B cell (primary cell): ENCODE measurements around the gene ZNF22. TPM values are rescaled to one million over a fixed set of nuclear protein-coding genes. Genes with fewer than 3 reads are reported as not detected.

Source experiments
- ATAC-seq: fragments of 200-7000 bp; cut with Tn5 transposase; one replicate; pipeline ENCODE4 v1.10.0; 2021; ENCODE audit warnings: low read depth, mild to moderate bottlenecking, moderate number of reproducible peaks, moderate library complexity
- CTCF ChIA-PET: fragments of 350-600 bp; sonication (Branson Sonifier 250); formaldehyde crosslinking; loops from one replicate; lab custom pipeline; 2021; ENCODE audit warnings: antibody characterized with exemption, inconsistent platforms; lab: Charles Lee
- POLR2A ChIA-PET: fragments of 350-600 bp; sonication (Branson Sonifier 250); formaldehyde crosslinking; loops from one replicate; lab custom pipeline; 2021; ENCODE audit warnings: antibody characterized with exemption; lab: Charles Lee
- DNase-seq: peaks from one replicate; pipeline ENCODE4 v3.0.0; 2013
- H2AFZ ChIP-seq: 2 replicates; pipeline ENCODE4 v1.6.1; 2012; ENCODE audit warnings: mild to moderate bottlenecking, low read depth, low read length; ENCODE audit not compliant: insufficient read depth, poor library complexity, severe bottlenecking
- H3K27ac ChIP-seq, 2 donors: 1 replicate in 1 of 2; 2 replicates in 1 of 2; pipeline ENCODE4 v1.5.1; 2012 to 2013; ENCODE audit warnings: low read length in 2 of 2, mild to moderate bottlenecking in 2 of 2, moderate library complexity in 1 of 2
- H3K27me3 ChIP-seq, 4 experiments: fragments of 200-600 bp in 1 of 4; sonication (generic) in 1 of 4; replicated peaks in 1 of 4; 1 replicate in 2 of 4; 2 replicates in 2 of 4; pipeline versions ENCODE4 v1.6.1 to v1.7.0; 2013 to 2016; ENCODE audit warnings: low read length in 3 of 4, mild to moderate bottlenecking in 2 of 4, mixed read lengths in 1 of 4, moderate library complexity in 1 of 4; ENCODE audit not compliant: insufficient read depth in 4 of 4, control insufficient read depth in 3 of 4; ENCODE audit errors: control extremely low read depth in 1 of 4
- H3K36me3 ChIP-seq, 2 experiments: replicated peaks in 1 of 2; 1 replicate in 1 of 2; 2 replicates in 1 of 2; pipeline versions ENCODE4 v1.6.1 to v1.7.1; 2013; ENCODE audit warnings: low read length in 1 of 2; ENCODE audit not compliant: insufficient read depth in 2 of 2, control insufficient read depth in 1 of 2; ENCODE audit errors: control extremely low read depth in 1 of 2, extremely low read depth in 1 of 2
- H3K4me1 ChIP-seq, 2 donors: fragments of 200-600 bp in 1 of 2; sonication (generic) in 1 of 2; 1 replicate in 1 of 2; 2 replicates in 1 of 2; pipeline versions ENCODE4 v1.5.1 to v1.6.1; 2013 to 2017; ENCODE audit warnings: low read length in 2 of 2; ENCODE audit not compliant: control insufficient read depth in 2 of 2, insufficient read depth in 2 of 2
- H3K4me2 ChIP-seq: replicated peaks from 2 replicates; pipeline ENCODE3; 2012; ENCODE audit warnings: mild to moderate bottlenecking, low read depth, low read length; ENCODE audit not compliant: poor library complexity, severe bottlenecking
- H3K4me3 ChIP-seq, 5 experiments: fragments of 200-600 bp in 1 of 5; sonication (generic) in 1 of 5; 1 replicate in 3 of 5; 2 replicates in 2 of 5; pipeline versions ENCODE4 v1.5.1 to v1.7.0; 2011 to 2016; ENCODE audit warnings: low read length in 4 of 5, mild to moderate bottlenecking in 4 of 5, low read depth in 2 of 5, control low read depth in 1 of 5, moderate library complexity in 1 of 5; ENCODE audit not compliant: insufficient read depth in 1 of 5; ENCODE audit errors: control extremely low read depth in 1 of 5, extremely low read depth in 1 of 5
- H3K79me2 ChIP-seq: fragments of 200-600 bp; sonication (generic); one replicate; pipeline ENCODE4 v1.6.0; 2016; ENCODE audit warnings: low read length; ENCODE audit not compliant: control insufficient read depth, insufficient read depth
- H3K9ac ChIP-seq: fragments of 200-600 bp; sonication (generic); 2 replicates; pipeline ENCODE4 v1.6.1; 2017; ENCODE audit warnings: mild to moderate bottlenecking, low read length, moderate library complexity
- H3K9me3 ChIP-seq, 3 donors: one replicate each; pipeline versions ENCODE4 v1.6.1 to v1.7.1; 2013; ENCODE audit warnings: low read length in 2 of 3; ENCODE audit not compliant: control insufficient read depth in 2 of 3, insufficient read depth in 1 of 3; ENCODE audit errors: control extremely low read depth in 1 of 3
- H4K20me1 ChIP-seq: 2 replicates; pipeline ENCODE4 v1.6.0; 2012; ENCODE audit warnings: mild to moderate bottlenecking, low read length; ENCODE audit not compliant: insufficient read depth, control insufficient read depth, poor library complexity, severe bottlenecking
- H3K27ac Mint-ChIP-seq: one replicate; pipeline ENCODE4 v1.8.0; 2021; ENCODE audit warnings: mixed read lengths
- H3K27me3 Mint-ChIP-seq: one replicate; pipeline ENCODE4 v1.8.0; 2021; ENCODE audit warnings: mixed read lengths
- H3K4me1 Mint-ChIP-seq: one replicate; pipeline ENCODE4 v1.8.0; 2021; ENCODE audit warnings: mixed read lengths
- H3K4me3 Mint-ChIP-seq: one replicate; pipeline ENCODE4 v1.8.0; 2021; ENCODE audit warnings: mixed read lengths
- H3K9me3 Mint-ChIP-seq: one replicate; pipeline ENCODE4 v1.8.0; 2022; ENCODE audit warnings: mixed read lengths; ENCODE audit not compliant: insufficient read depth
- CTCF ChIP-seq: fragments of 200-600 bp; IDR thresholded peaks from one replicate; pipeline ENCODE4 v1.8.0; 2022; ENCODE audit warnings: antibody characterized with exemption, mild to moderate bottlenecking
- EZH2 ChIP-seq: IDR thresholded peaks from 2 replicates; pipeline ENCODE4 v1.6.1; 2012; ENCODE audit warnings: borderline replicate concordance, low read depth, mild to moderate bottlenecking, moderate library complexity, low read length; ENCODE audit not compliant: insufficient read depth, poor library complexity, severe bottlenecking
- WGBS: methylation state at CpG from one replicate; pipeline ENCODE4 v1.1.5; 2013; ENCODE audit warnings: missing lambda C conversion rate; ENCODE audit not compliant: insufficient coverage; 5-methylcytosine and 5-hydroxymethylcytosine counted together
- intact Hi-C: fragments of 100-400 bp; cut with micrococcal nuclease; formaldehyde crosslinking; loops from one replicate; pipeline ENCODE4 v1.10.0; 2022
- polyA plus RNA-seq: library from polyadenylated mRNA; depleted of rRNA; stranded (reverse); fragments of >200 nt; gene quantifications from 2 replicates; pipeline ENCODE4 v1.2.3, GENCODE V29; 2012
- total RNA-seq, 2 donors: library from RNA; stranded (reverse); fragments of 120-200 nt in 1 of 2; gene quantifications; 1 replicate in 1 of 2; 2 replicates in 1 of 2; pipeline versions ENCODE4 v1.2.3 to v1.2.4, GENCODE V29; 2013 to 2022

The ZNF22 gene
- total and polyA plus RNA-seq, 2 donors (not counting 1 experiment from before 2014, with no cell fraction given), result 7.7 to 31.4 TPM

- WGBS, result 3% methylated on average over 3 of the region's 3 CpGs
- Histone ChIP-seq H3K4me1 (peaks cover 45 to 63% of the 10 kb centered on the region in 2 donors), H3K9me3 (no peaks in the 10 kb centered on the region), H4K20me1 (no peaks in the 10 kb centered on the region), H3K27me3 (no peaks in the 10 kb centered on the region), H3K27ac (no peak overlapping the region), H3K4me3 (no peak overlapping the region), H3K36me3 (no peaks in the 10 kb centered on the region), H3K9ac (no peak overlapping the region), H2AFZ (no peak overlapping the region), H3K79me2 (no peaks in the 10 kb centered on the region), H3K4me2 (peak overlapping the region; percentile 18)
- intact Hi-C loops, result no loop called here
- Mint-ChIP-seq H3K27me3 (no peaks in the 10 kb centered on the region), H3K4me3 (no peak overlapping the region), H3K9me3 (no peaks in the 10 kb centered on the region), H3K27ac (peak overlapping the region; percentile 13), H3K4me1 (peaks cover 64% of the 10 kb centered on the region)
- DNase-seq, result peak; percentile 50
- TF ChIP-seq CTCF, result no peak
- no peak for TF ChIP-seq EZH2
- POLR2A ChIA-PET, result no interaction called here
- CTCF ChIA-PET, result interaction anchor here (0.9 to 4.2 kb wide), 3 partner anchors 9 to 36 kb away, joined by 3 to 24 read pairs (median 3); no protein-coding TSS in a partner anchor
- peak; percentile 65 for ATAC-seq
Measured at GRCh38 chr10:44968091-44968490, 32.6 kb upstream of the ZNF22 start.

GRCh38 chr10:44968500-44969400, 32.0 kb upstream of the ZNF22 start:
- peak overlapping the region; percentile 18 for H3K4me2 ChIP-seq
- no peaks in the 10 kb centered on the region for H4K20me1 ChIP-seq
- no peak overlapping the region for H2AFZ ChIP-seq
- no peaks in the 10 kb centered on the region for H3K27me3 ChIP-seq
- no peaks in the 10 kb centered on the region for H3K9me3 ChIP-seq
- ChIA-PET CTCF (interaction anchor here (0.7 to 4.2 kb wide), 4 partner anchors 9 to 41 kb away, joined by 3 to 24 read pairs (median 3); no protein-coding TSS in a partner anchor), POLR2A (no interaction called here)
- no peak overlapping the region for H3K9ac ChIP-seq
- 54% methylated on average over 9 of the region's 11 CpGs for WGBS
- H3K4me1 Mint-ChIP-seq, result peaks cover 64% of the 10 kb centered on the region
- H3K4me1 ChIP-seq, result peaks cover 45 to 63% of the 10 kb centered on the region in 2 donors
- H3K79me2 ChIP-seq, result no peaks in the 10 kb centered on the region
- TF ChIP-seq CTCF (no peak), EZH2 (no peak)
- H3K27ac Mint-ChIP-seq, result peak overlapping the region; percentile 1
- no peaks in the 10 kb centered on the region for H3K27me3 Mint-ChIP-seq
- H3K4me3 ChIP-seq, result no peak overlapping the region
- DNase-seq (no peak), ATAC-seq (no peak)
- intact Hi-C loops, result no loop called here
- no peaks in the 10 kb centered on the region for H3K9me3 Mint-ChIP-seq
- H3K4me3 Mint-ChIP-seq, result no peak overlapping the region
- H3K36me3 ChIP-seq, result no peaks in the 10 kb centered on the region
- H3K27ac ChIP-seq, result no peak overlapping the region
